ENCODE results near the gene ZNF528.

Gene ZNF528

GRCh38 chr19:52398081-52398441 is 412 bp downstream of the ZNF528 start:
- no peak for TF ChIP-seq CTCF (conservative IDR thresholded peaks at IDR 0.05; ENCODE audit: control insufficient read depth, insufficient read depth, low read depth, low read length)
- peak; percentile 9 for DNase-seq (ENCODE audit: low read depth)
- peak overlapping the region; percentile 89 for H3K4me3 ChIP-seq (ENCODE audit: control insufficient read depth, low read depth, low read length)

DNA sequence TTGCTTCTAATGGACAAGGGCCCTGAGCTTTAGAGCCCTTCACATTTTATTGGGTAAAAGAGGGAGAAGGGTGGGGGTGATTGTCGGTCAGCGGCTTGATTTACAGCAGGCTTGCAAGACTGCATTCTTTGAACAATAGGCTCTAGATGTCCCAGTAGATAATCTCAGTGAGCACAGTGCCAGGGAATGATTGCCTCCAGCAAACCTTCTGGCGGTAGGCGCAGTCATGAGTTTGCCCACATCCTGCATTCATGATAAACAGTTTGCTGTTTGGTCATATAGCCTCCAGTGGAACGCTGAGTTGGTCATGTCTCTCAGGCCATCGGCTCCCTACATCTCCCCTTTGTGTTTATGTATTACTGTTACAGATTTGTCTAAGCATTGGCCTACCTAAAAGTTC is 12.6 kb downstream of the ZNF528 start:
- H3K4me3 ChIP-seq (ENCODE audit: control insufficient read depth, low read depth, low read length), result no peak overlapping the region
- TF ChIP-seq CTCF (conservative IDR thresholded peaks at IDR 0.05; ENCODE audit: control insufficient read depth, insufficient read depth, low read depth, low read length), result no peak
- no peak for DNase-seq (ENCODE audit: low read depth)

- no peak for TF ChIP-seq CTCF (conservative IDR thresholded peaks at IDR 0.05; ENCODE audit: control insufficient read depth, insufficient read depth, low read depth, low read length)
- H3K4me3 ChIP-seq (ENCODE audit: control insufficient read depth, low read depth, low read length), result no peak overlapping the region
- no peak for DNase-seq (ENCODE audit: low read depth)
These were observed 18.1 kb downstream of the ZNF528 start for GRCh38 chr19:52415711-52416110.

GRCh38 chr19:52428937-52429336 is 31.3 kb downstream of the ZNF528 start, which contains the start of gene ZNF534:
Gene ZNF534, plus strand, starts transcription at chr19:52429148. Its CDS starts 2,327 bp downstream, at chr19:52431475.
- TF ChIP-seq CTCF (conservative IDR thresholded peaks at IDR 0.05; ENCODE audit: control insufficient read depth, insufficient read depth, low read depth, low read length), result no peak
- H3K4me3 ChIP-seq (ENCODE audit: control insufficient read depth, low read depth, low read length), result no peak within 1 kb of the TSS
- no peak for DNase-seq (ENCODE audit: low read depth)

- H3K4me3 ChIP-seq (ENCODE audit: control insufficient read depth, low read depth, low read length), result no peak overlapping the region
- no peak for DNase-seq (ENCODE audit: low read depth)
- TF ChIP-seq CTCF (conservative IDR thresholded peaks at IDR 0.05; ENCODE audit: control insufficient read depth, insufficient read depth, low read depth, low read length), result no peak
These were observed 44.5 kb downstream of the ZNF528 start for GRCh38 chr19:52442179-52442578.

DNA sequence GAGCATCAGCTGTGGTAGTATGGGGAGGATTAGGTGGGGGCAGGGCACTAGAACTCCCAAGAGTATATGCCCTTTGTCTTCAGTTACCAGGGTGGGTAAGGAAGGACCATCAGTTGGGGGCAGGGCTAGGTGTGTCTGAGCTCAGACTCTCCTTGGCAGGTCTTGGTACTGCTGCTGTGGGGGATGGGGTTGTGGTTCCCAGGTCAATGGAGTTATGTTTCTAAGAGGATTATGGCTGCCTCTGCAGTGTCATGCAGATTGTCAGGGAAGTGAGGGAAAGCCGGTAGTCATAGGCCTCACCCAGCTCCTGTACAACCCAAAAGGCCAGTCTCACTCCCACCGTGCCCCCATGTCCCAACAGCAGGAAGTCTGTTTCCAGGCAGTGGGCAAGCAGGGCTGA is 46.9 kb downstream of the ZNF528 start:
- H3K4me3 ChIP-seq (ENCODE audit: control insufficient read depth, low read depth, low read length), result no peak overlapping the region
- TF ChIP-seq CTCF (conservative IDR thresholded peaks at IDR 0.05; ENCODE audit: control insufficient read depth, insufficient read depth, low read depth, low read length), result no peak
- no peak for DNase-seq (ENCODE audit: low read depth)

DNA sequence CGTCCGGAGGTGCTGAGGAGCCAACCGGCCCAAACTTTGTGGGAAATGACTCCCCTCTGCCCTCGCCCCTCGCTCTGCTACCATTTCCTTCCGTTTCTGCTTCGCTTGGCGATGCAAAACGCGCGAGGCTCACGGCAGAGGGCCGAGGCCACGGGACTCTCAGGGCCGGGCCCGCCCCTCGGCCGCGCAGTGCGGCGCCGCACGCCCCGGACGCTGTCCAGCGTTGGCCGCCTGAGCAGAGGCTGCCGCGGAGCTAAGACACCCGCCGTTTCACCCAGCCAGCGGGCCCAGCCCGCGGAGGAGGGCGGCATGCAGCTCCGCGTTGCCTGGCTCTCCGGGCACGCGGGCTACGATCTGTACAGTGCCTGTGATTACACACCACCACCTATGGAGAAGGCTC is 53.6 kb downstream of the ZNF528 start:
- TF ChIP-seq CTCF (conservative IDR thresholded peaks at IDR 0.05; ENCODE audit: control insufficient read depth, insufficient read depth, low read depth, low read length), result no peak
- no peak overlapping the region for H3K4me3 ChIP-seq (ENCODE audit: control insufficient read depth, low read depth, low read length)
- DNase-seq (ENCODE audit: low read depth), result no peak
